HG03378 (cell line): Measurements from ENCODE around the gene HOXC13.

ENCODE experiments used
- ATAC-seq: cut with Tn5 transposase; IDR thresholded peaks from one replicate; pipeline ENCODE4 v1.9.1; 2021; ENCODE audit warnings: mild to moderate bottlenecking, moderate library complexity; ENCODE audit not compliant: unreplicated experiment

The HOXC13 gene

GRCh38 chr12:53992377-53992889 is 53.8 kb downstream of the HOXC13 start:
- no peak for ATAC-seq

GRCh38 chr12:53993162-53994008 is 54.8 kb downstream of the HOXC13 start:
- no peak for ATAC-seq

- ATAC-seq = no peak
Measured at GRCh38 chr12:53994009-53994263, 55.3 kb downstream of the HOXC13 start.

- ATAC-seq = no peak
Measured at GRCh38 chr12:53994264-53995001, 55.8 kb downstream of the HOXC13 start.

GRCh38 chr12:53995002-53995377 is 56.4 kb downstream of the HOXC13 start:
- ATAC-seq = no peak

- ATAC-seq = no peak
Measured at GRCh38 chr12:53995378-53996239, 57.0 kb downstream of the HOXC13 start.
